HepG2 (cell line): Measurements from ENCODE around the gene ZNF628.

Experiments used
- ARNT ChIP-seq: fragments of 450-650 bp; IDR thresholded peaks from 2 replicates; pipeline ENCODE4 v1.6.1; 2017
- CREM ChIP-seq, 2 experiments: sonication (generic) in 1 of 2; formaldehyde crosslinking in 1 of 2; IDR thresholded peaks; 2 replicates each; pipeline versions ENCODE4 v1.4.0 to v1.6.1; 2016 to 2020; ENCODE audit warnings: antibody characterized with exemption in 1 of 2, mild to moderate bottlenecking in 1 of 2, missing genetic modification reagents in 1 of 2
- CTCF ChIP-seq: sonication (generic); formaldehyde crosslinking; IDR thresholded peaks from 2 replicates; pipeline ENCODE4 v1.5.0; 2020; ENCODE audit warnings: mild to moderate bottlenecking, missing genetic modification reagents, moderate library complexity
- POLR2AphosphoS5 ChIP-seq: IDR thresholded peaks from 2 replicates; pipeline ENCODE4 v1.6.1; 2012; ENCODE audit warnings: low read depth, low read length
- SSRP1 ChIP-seq: IDR thresholded peaks from 2 replicates; pipeline ENCODE4 v1.6.1; 2016; ENCODE audit warnings: control low read depth
- ZNF563 ChIP-seq: sonication (generic); formaldehyde crosslinking; IDR thresholded peaks from 2 replicates; pipeline ENCODE4 v1.8.0; 2022; ENCODE audit warnings: mild to moderate bottlenecking, moderate library complexity, missing genetic modification reagents

DNA sequence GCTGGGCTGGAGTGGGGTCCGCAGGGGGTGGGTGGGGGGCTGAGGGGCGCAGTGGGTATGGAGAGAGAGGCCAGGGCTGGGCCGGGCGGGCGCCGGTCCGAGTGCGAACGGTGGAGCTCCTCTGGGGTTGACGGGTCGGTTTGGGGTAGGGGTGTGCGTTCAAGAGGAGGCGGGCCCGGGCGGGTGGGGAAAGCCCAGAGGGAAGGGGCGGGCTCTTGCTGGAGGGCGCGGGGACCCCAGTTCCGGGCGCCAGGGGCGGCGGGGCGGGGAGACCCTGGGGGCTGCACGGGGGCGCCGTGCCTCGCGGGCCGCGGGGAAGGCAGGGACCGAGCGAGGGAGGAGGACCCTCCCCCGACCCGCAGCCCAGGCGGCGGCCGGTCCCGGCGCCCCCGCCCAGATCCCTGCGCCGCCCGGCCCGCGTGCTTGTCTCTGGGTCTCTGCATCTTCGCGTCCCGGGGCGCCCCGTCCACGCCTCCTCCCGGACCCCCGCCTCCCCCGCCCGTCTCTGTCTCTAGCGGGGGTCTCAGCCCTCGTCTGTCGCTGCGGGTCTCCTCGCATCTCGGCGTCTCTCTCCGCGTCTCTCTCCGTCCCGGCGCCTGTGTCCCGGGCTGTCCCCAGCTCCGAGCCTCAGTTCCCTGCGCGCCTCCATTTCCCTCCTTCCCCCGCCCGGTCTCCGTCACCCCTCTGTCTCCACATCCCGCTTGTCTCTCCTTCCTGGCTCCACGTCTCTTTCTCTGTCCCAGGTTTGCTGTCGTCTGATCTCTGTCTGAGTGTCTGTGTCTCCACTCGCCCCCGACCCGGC, 25.1 kb upstream of the ZNF628 start:
- TF ChIP-seq CREM (IDR thresholded peaks at IDR 0.05) (no peak), CREM (CRISPR knock-in tag; IDR thresholded peaks at IDR 0.05) (no peak), SSRP1 (CRISPR knock-in tag) (no peak), ZNF563 (no peak), CTCF (CRISPR knock-in tag) (no peak), ARNT (no peak), POLR2AphosphoS5 (no peak)
